Activated T-helper 17 cell treated with anti-CD3 and anti-CD28 coated beads, Interleukin-2, amount 50 U/mL, for 72 hours (primary cell): ENCODE data around the gene PKN1. TPM values are rescaled to one million over a fixed set of nuclear protein-coding genes. Genes with fewer than 3 reads are reported as not detected.
"Not testable (repeated sequence)": the region's sequence is repeated elsewhere in the genome, so short reads cannot be mapped to it uniquely, and the experiment has no call there.

ENCODE experiments used
- ATAC-seq: fragments of 150-1000 bp; cut with Tn5 transposase; replicated peaks from 2 replicates; pipeline ENCODE4 v1.10.0; 2021; ENCODE audit warnings: mild to moderate bottlenecking, moderate library complexity
- H3K27ac Mint-ChIP-seq: one replicate; pipeline ENCODE4 v1.8.0; 2022; ENCODE audit warnings: mixed read lengths
- H3K27me3 Mint-ChIP-seq: one replicate; pipeline ENCODE4 v1.8.0; 2022; ENCODE audit warnings: mixed read lengths
- H3K36me3 Mint-ChIP-seq: one replicate; pipeline ENCODE4 v1.8.0; 2022; ENCODE audit warnings: low read depth, mild to moderate bottlenecking, mixed read lengths
- H3K4me1 Mint-ChIP-seq: one replicate; pipeline ENCODE4 v1.8.0; 2022; ENCODE audit warnings: mixed read lengths
- H3K4me3 Mint-ChIP-seq: one replicate; pipeline ENCODE4 v1.8.0; 2022; ENCODE audit warnings: mild to moderate bottlenecking, mixed read lengths
- H3K9me3 Mint-ChIP-seq: one replicate; pipeline ENCODE4 v1.8.0; 2022; ENCODE audit warnings: mixed read lengths
- total RNA-seq, 2 donors: library from RNA; stranded (reverse); gene quantifications; one replicate each; pipeline ENCODE4 v1.2.3, GENCODE V29; 2022

The PKN1 gene
- total RNA-seq, 2 donors from 2014 or later = 121 to 171 TPM

GRCh38 chr19:14402332-14403144, 30.6 kb upstream of the PKN1 start:
- no peak for ATAC-seq
- H3K4me1 Mint-ChIP-seq = peaks cover 3% of the 10 kb centered on the region
- H3K9me3 Mint-ChIP-seq = no peaks in the 10 kb centered on the region
- H3K27me3 Mint-ChIP-seq = no peaks in the 10 kb centered on the region
- H3K36me3 Mint-ChIP-seq = peaks cover 98% of the 10 kb centered on the region
- no peak overlapping the region for H3K4me3 Mint-ChIP-seq
- no peak overlapping the region for H3K27ac Mint-ChIP-seq

GRCh38 chr19:14403145-14403930, 29.8 kb upstream of the PKN1 start:
- H3K4me1 Mint-ChIP-seq, ATAC-seq, H3K4me3 Mint-ChIP-seq, H3K27ac Mint-ChIP-seq, H3K27me3 Mint-ChIP-seq, H3K9me3 Mint-ChIP-seq: not testable (repeated sequence)
- H3K36me3 Mint-ChIP-seq = peaks cover 99% of the 10 kb centered on the region

GRCh38 chr19:14404312-14404711, 28.8 kb upstream of the PKN1 start:
- Mint-ChIP-seq H3K4me1 (peaks cover 5% of the 10 kb centered on the region), H3K36me3 (peaks cover 100% of the 10 kb centered on the region), H3K9me3 (no peaks in the 10 kb centered on the region), H3K27me3 (no peaks in the 10 kb centered on the region), H3K4me3 (no peak overlapping the region), H3K27ac (peak overlapping the region; percentile 54)
- ATAC-seq = no peak

- Mint-ChIP-seq H3K27me3 (no peaks in the 10 kb centered on the region), H3K4me1 (peaks cover 9% of the 10 kb centered on the region), H3K27ac (peak overlapping the region; percentile 38), H3K36me3 (peaks cover 100% of the 10 kb centered on the region), H3K4me3 (peak overlapping the region; percentile 20), H3K9me3 (no peaks in the 10 kb centered on the region)
- no peak for ATAC-seq
Observed at GRCh38 chr19:14405380-14405757, 27.7 kb upstream of the PKN1 start.

GRCh38 chr19:14405758-14406644, 27.1 kb upstream of the PKN1 start:
- Mint-ChIP-seq H3K4me3 (peak overlapping the region; percentile 20), H3K9me3 (no peaks in the 10 kb centered on the region), H3K4me1 (peaks cover 9% of the 10 kb centered on the region), H3K27me3 (no peaks in the 10 kb centered on the region), H3K27ac (peak overlapping the region; percentile 65), H3K36me3 (peaks cover 100% of the 10 kb centered on the region)
- peak; percentile 71 for ATAC-seq

- Mint-ChIP-seq H3K4me1 (peaks cover 14% of the 10 kb centered on the region), H3K36me3 (peaks cover 100% of the 10 kb centered on the region), H3K27ac (peak overlapping the region; percentile 65), H3K27me3 (no peaks in the 10 kb centered on the region), H3K4me3 (no peak overlapping the region), H3K9me3 (no peaks in the 10 kb centered on the region)
- ATAC-seq = no peak
Observed at GRCh38 chr19:14406645-14407401, 26.3 kb upstream of the PKN1 start.

- Mint-ChIP-seq H3K4me1 (peaks cover 15% of the 10 kb centered on the region), H3K27ac (peak overlapping the region; percentile 85), H3K27me3 (no peaks in the 10 kb centered on the region), H3K36me3 (peaks cover 100% of the 10 kb centered on the region), H3K9me3 (no peaks in the 10 kb centered on the region), H3K4me3 (peak overlapping the region; percentile 46)
- ATAC-seq = no peak
Observed at GRCh38 chr19:14407605-14408484, 25.3 kb upstream of the PKN1 start.

- Mint-ChIP-seq H3K9me3 (no peaks in the 10 kb centered on the region), H3K27ac (peak overlapping the region; percentile 85), H3K27me3 (no peaks in the 10 kb centered on the region), H3K4me1 (peaks cover 22% of the 10 kb centered on the region), H3K4me3 (peak overlapping the region; percentile 46), H3K36me3 (peaks cover 100% of the 10 kb centered on the region)
- no peak for ATAC-seq
Observed at GRCh38 chr19:14408491-14409145, 24.5 kb upstream of the PKN1 start.

GRCh38 chr19:14409146-14410023, 23.7 kb upstream of the PKN1 start:
- Mint-ChIP-seq H3K4me1 (peaks cover 27% of the 10 kb centered on the region), H3K9me3 (no peaks in the 10 kb centered on the region), H3K27ac (peak overlapping the region; percentile 85), H3K36me3 (peaks cover 98% of the 10 kb centered on the region), H3K27me3 (no peaks in the 10 kb centered on the region), H3K4me3 (peak overlapping the region; percentile 54)
- peak; percentile 4 for ATAC-seq

- H3K27me3 Mint-ChIP-seq = no peaks in the 10 kb centered on the region
- peaks cover 33% of the 10 kb centered on the region for H3K4me1 Mint-ChIP-seq
- no peaks in the 10 kb centered on the region for H3K9me3 Mint-ChIP-seq
- H3K27ac Mint-ChIP-seq = peak overlapping the region; percentile 85
- ATAC-seq = peak; percentile 34
- H3K36me3 Mint-ChIP-seq = peaks cover 95% of the 10 kb centered on the region
- peak overlapping the region; percentile 54 for H3K4me3 Mint-ChIP-seq
Observed at GRCh38 chr19:14410091-14411051, 22.7 kb upstream of the PKN1 start.
